ENCODE results near the gene SMIM12.

GRCh38 chr1:34833711-34834110 is 25.8 kb downstream of the SMIM12 start:
- no peak for TF ChIP-seq CTCF (IDR thresholded peaks at IDR 0.05)
- TF ChIP-seq POLR2A (IDR thresholded peaks at IDR 0.05): no peak
